Stomach (tissue), 9 donors: ENCODE measurements around the gene MKRN3. TPM values are rescaled to one million over a fixed set of nuclear protein-coding genes. Genes with fewer than 3 reads are reported as not detected.

Source experiments
- DNase-seq, 2 donors: peaks; one replicate each; pipeline versions ENCODE4 v3.0.0 to v3.0.0-alpha.2; 2013 to 2019
- H3K27ac ChIP-seq, 5 donors: fragments of 200-600 bp in 4 of 5; sonication (generic) in 4 of 5; one replicate each; pipeline ENCODE4 v1.5.1; 2013 to 2019; ENCODE audit warnings: mild to moderate bottlenecking in 1 of 5, moderate library complexity in 1 of 5
- H3K27me3 ChIP-seq, 3 donors: fragments of 200-600 bp; sonication (generic); one replicate each; pipeline ENCODE4 v1.5.1; 2017 to 2019; ENCODE audit warnings: mixed run types in 1 of 3
- H3K36me3 ChIP-seq, 4 donors: fragments of 200-600 bp; sonication (generic); 1 replicate in 3 of 4; 2 replicates in 1 of 4; pipeline ENCODE4 v1.5.1; 2016 to 2019
- H3K4me1 ChIP-seq, 4 donors: fragments of 200-600 bp; sonication (generic); one replicate each; pipeline ENCODE4 v1.5.1; 2016 to 2019
- H3K4me3 ChIP-seq, 4 donors: fragments of 200-600 bp; sonication (generic) in 3 of 4; one replicate each; pipeline ENCODE4 v1.5.1; 2016 to 2019; ENCODE audit warnings: mild to moderate bottlenecking in 1 of 4
- H3K9me3 ChIP-seq, 4 donors: fragments of 200-600 bp; sonication (generic); one replicate each; pipeline ENCODE4 v1.5.1; 2016 to 2019
- CTCF ChIP-seq, 7 experiments: fragments of 450-650 bp in 4 of 7; fragments of 200-600 bp in 3 of 7; sonication (generic) in 3 of 7; IDR thresholded peaks; one replicate each; pipeline ENCODE4 v1.5.1; 2016 to 2019; ENCODE audit warnings: antibody characterized with exemption in 7 of 7, control low read depth in 2 of 7, mild to moderate bottlenecking in 1 of 7
- EP300 ChIP-seq: sonication (generic); formaldehyde crosslinking; IDR thresholded peaks from one replicate; pipeline ENCODE4 v1.6.1; 2017; ENCODE audit warnings: antibody characterized with exemption
- POLR2A ChIP-seq, 4 donors: fragments of 450-650 bp; IDR thresholded peaks; one replicate each; pipeline ENCODE4 v1.6.1; 2016; ENCODE audit warnings: antibody characterized with exemption in 4 of 4, control low read depth in 2 of 4, mild to moderate bottlenecking in 1 of 4, moderate library complexity in 1 of 4
- POLR2AphosphoS5 ChIP-seq, 3 donors: sonication (generic); formaldehyde crosslinking; IDR thresholded peaks; one replicate each; pipeline ENCODE4 v1.6.1; 2016; ENCODE audit warnings: antibody characterized with exemption in 3 of 3
- WGBS, 5 donors: extraction: QIAGEN DNeasy Blood & Tissue Kit in 3 of 5; methylation state at CpG; one replicate each; pipeline versions ENCODE4 v1.1.5 to v1.1.7; 2013 to 2018; 5-methylcytosine and 5-hydroxymethylcytosine counted together
- intact Hi-C: fragments of 100-400 bp; cut with DNase I; formaldehyde crosslinking; loops from one replicate; pipeline ENCODE4 v1.15.1; 2023; ENCODE audit warnings: low total_unique reads
- polyA plus RNA-seq, 3 donors: library from polyadenylated mRNA; stranded (reverse); fragments of 200-250 nt; gene quantifications; one replicate each; pipeline ENCODE4 v1.2.3, GENCODE V29; 2013
- total RNA-seq, 5 donors: library from RNA; depleted of rRNA; stranded (reverse); fragments of >200 nt; gene quantifications; one replicate each; pipeline versions ENCODE4 v1.1.0 to v1.2.3, GENCODE V29; 2014 to 2016
- donor health status: healthy with polysubstance abuse.
- donor health status: Bipolar disorder and iron deficiency.
- donor health status: healthy.

MKRN3 gene
- total and polyA plus RNA-seq, 8 donors = 0.40 to 14.2 (median 3.3) TPM; not detected in 5

GRCh38 chr15:23529891-23530290, 35.6 kb upstream of the MKRN3 start:
- H3K4me1 ChIP-seq = no peaks in the 10 kb centered on the region
- no peaks in the 10 kb centered on the region for H3K9me3 ChIP-seq
- H3K4me3 ChIP-seq = no peak overlapping the region
- H3K27ac ChIP-seq = no peak overlapping the region
- TF ChIP-seq EP300 (no peak), CTCF (IDR thresholded peaks at IDR 0.05) (no peak), POLR2AphosphoS5 (IDR thresholded peaks at IDR 0.05) (no peak), POLR2A (IDR thresholded peaks at IDR 0.05) (no peak)
- H3K27me3 ChIP-seq = no peaks in the 10 kb centered on the region
- DNase-seq = no peak
- WGBS, 5 donors = 57 to 68% (median 65%) methylated on average over 2 of the region's 2 CpGs
- intact Hi-C loops = no loop called here
- no peaks in the 10 kb centered on the region for H3K36me3 ChIP-seq

GRCh38 chr15:23532024-23532423, 33.5 kb upstream of the MKRN3 start:
- peak in 1 of 2 donors; percentile 45 for DNase-seq
- Histone ChIP-seq H3K36me3 (no peaks in the 10 kb centered on the region), H3K9me3 (no peaks in the 10 kb centered on the region), H3K4me3 (no peak overlapping the region), H3K27me3 (no peaks in the 10 kb centered on the region), H3K27ac (no peak overlapping the region), H3K4me1 (no peaks in the 10 kb centered on the region)
- WGBS, 5 donors = 57 to 66% (median 63%) methylated on average over 4 of the region's 4 CpGs
- intact Hi-C loops = no loop called here
- TF ChIP-seq POLR2A (IDR thresholded peaks at IDR 0.05) = no peak
- TF ChIP-seq CTCF (IDR thresholded peaks at IDR 0.05) = no peak
- TF ChIP-seq EP300 = no peak
- TF ChIP-seq POLR2AphosphoS5 (IDR thresholded peaks at IDR 0.05) = no peak

GRCh38 chr15:23536659-23537058, 28.8 kb upstream of the MKRN3 start:
- TF ChIP-seq EP300 (no peak), POLR2A (IDR thresholded peaks at IDR 0.05) (no peak), POLR2AphosphoS5 (IDR thresholded peaks at IDR 0.05) (no peak), CTCF (IDR thresholded peaks at IDR 0.05) (no peak)
- Histone ChIP-seq H3K9me3 (no peaks in the 10 kb centered on the region), H3K4me3 (no peak overlapping the region), H3K27ac (no peak overlapping the region), H3K27me3 (no peaks in the 10 kb centered on the region), H3K4me1 (no peaks in the 10 kb centered on the region), H3K36me3 (no peaks in the 10 kb centered on the region)
- WGBS, 5 donors = 58 to 68% (median 64%) methylated on average over 3 of the region's 3 CpGs
- intact Hi-C loops = no loop called here
- no peak for DNase-seq

GRCh38 chr15:23538648-23539047, 26.8 kb upstream of the MKRN3 start:
- Histone ChIP-seq H3K36me3 (no peaks in the 10 kb centered on the region), H3K4me1 (no peaks in the 10 kb centered on the region), H3K27ac (no peak overlapping the region), H3K27me3 (no peaks in the 10 kb centered on the region), H3K9me3 (no peaks in the 10 kb centered on the region), H3K4me3 (no peak overlapping the region)
- peak in 1 of 2 donors; percentile 5 for DNase-seq
- 44 to 57% (median 51%) methylated on average over 4 of the region's 4 CpGs for WGBS, 5 donors
- TF ChIP-seq POLR2AphosphoS5 (IDR thresholded peaks at IDR 0.05) (no peak), CTCF (IDR thresholded peaks at IDR 0.05) (no peak), POLR2A (IDR thresholded peaks at IDR 0.05) (no peak), EP300 (no peak)
- intact Hi-C loops = no loop called here
